Stimulated activated CD4-positive, alpha-beta T cell treated with anti-CD3 and anti-CD28 coated beads, Interleukin-12 subunit alpha, Interleukin-12 subunit beta, amount 100 ng/mL, for 24 hours (primary cell): ENCODE measurements around the gene SUPT4H1.

ENCODE experiments used
- DNase-seq, 2 experiments: peaks; one replicate each; pipeline ENCODE4 v3.0.0-alpha.2; 2020; ENCODE audit warnings: low read depth in 2 of 2

Gene SUPT4H1

GRCh38 chr17:58329035-58329809 is 22.8 kb downstream of the SUPT4H1 start:
- DNase-seq = peak; percentile 84 to 89

- DNase-seq = peak; percentile 81 to 89
Observed at GRCh38 chr17:58328195-58329034, 23.6 kb downstream of the SUPT4H1 start, which contains the start of gene TSPOAP1. Gene TSPOAP1, minus strand, starts transcription at chr17:58328795. Its CDS starts 875 bp downstream, at chr17:58327920.

GRCh38 chr17:58327363-58328194 is 24.4 kb downstream of the SUPT4H1 start:
- DNase-seq = peak in 1 of 2 experiments; percentile 67

GRCh38 chr17:58326609-58327362 is 25.2 kb downstream of the SUPT4H1 start:
- DNase-seq = peak in 1 of 2 experiments; percentile 33

DNA sequence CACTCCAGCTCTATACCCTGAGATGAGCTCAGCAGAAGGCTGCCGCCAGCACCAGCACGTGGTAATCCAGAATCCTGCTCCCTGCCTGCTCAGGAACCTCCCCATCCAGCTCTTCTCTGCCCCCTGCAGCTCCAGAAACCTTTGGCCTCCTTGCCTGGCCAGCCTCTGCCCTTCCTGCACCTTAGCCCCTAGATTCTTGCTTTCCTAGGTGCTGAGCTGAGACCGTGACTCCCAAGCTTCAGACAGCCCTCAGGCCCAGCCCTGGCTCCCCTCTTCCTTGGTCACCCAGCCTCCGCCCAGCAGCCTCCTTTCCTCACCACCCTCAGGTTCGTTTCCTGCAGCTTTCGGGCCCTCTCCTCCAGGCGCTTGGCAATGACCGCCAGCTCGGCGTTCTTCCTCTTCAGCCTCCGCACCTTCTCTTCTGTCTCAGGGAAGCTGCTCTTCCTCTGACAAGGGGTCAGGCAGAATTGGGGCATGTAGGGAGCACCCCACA is 26.0 kb downstream of the SUPT4H1 start:
- DNase-seq = no peak

DNA sequence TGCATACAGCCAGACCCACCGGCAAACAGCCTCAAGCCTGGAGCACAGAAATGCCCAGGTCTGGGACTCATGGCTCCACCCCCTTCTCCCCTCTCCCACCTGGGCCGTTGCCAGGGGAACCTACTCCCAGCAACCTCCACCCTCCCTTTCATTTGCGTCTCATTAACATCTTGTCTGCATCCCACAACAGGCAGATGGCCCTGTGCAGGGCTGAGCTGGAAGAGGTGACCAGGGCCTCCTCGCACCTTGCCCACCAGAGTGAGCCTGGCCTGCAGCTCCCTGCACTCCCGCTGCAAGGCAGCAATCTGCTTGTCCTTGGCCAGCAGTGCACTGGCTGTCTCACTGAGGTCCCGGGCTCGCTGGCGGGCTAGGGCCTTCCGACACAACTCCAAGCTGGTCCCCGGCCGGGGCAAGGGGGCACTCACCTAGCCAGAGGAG is 26.7 kb downstream of the SUPT4H1 start:
- no peak for DNase-seq

DNA sequence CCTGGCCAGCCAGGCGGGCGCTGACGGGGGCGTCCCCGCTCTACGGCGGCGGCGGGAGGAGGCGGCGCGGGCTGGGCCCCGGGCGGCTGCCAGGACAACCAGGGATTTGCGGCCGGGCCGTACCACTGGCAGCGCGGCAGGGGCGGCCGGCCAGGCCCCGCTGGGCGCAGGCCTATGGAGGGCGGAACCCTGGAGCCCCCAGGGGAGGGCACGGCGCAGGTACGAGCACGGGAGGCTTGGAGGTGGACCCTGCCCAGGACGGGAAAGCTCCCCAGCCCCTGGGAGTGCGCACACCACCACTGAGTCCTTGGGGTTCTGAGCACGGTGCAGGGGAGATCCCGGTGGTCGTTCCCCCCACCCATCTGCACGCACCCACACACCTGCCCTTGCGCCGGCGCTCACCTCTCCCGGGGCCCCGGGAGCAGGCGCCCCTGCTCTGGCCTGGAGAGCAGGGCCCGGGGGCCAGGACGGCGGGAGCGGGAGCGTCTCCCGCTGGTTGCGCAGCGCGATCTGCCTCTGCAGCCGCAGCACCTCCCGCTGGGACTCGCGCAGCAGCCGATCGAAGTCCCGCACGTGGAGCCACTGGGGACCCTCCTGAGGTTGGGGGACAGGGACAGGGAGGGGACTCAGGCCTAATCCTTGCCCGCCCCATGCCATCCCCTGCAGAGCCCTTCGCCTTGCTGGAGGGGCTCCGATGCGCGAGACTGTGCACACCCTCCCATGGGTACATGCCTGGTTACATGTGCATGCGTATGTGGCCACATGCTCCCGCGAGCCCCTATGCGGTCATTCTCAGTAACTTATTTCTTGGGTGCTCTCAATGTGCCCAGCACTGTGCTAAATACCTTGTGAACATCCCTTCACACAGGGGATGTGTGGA is 27.4 kb downstream of the SUPT4H1 start:
- no peak for DNase-seq

DNA sequence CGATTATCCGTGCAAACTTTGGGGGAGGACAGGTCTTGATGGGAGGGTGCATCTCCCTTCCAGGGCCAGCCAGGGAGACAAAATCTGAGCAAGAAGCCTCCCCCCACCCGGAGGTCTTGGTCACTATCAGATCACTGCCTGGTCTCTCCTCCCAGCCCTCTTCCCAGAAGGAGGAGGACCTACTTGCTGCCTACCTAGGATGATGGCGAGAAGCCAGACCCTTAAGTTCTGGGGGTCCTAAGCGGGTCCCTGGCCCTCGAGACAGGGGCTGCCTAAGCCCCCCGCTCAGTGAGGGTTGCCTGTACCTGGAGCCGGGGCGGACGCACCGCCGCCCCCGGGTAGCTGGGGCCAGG is 28.0 kb downstream of the SUPT4H1 start:
- DNase-seq = no peak

DNA sequence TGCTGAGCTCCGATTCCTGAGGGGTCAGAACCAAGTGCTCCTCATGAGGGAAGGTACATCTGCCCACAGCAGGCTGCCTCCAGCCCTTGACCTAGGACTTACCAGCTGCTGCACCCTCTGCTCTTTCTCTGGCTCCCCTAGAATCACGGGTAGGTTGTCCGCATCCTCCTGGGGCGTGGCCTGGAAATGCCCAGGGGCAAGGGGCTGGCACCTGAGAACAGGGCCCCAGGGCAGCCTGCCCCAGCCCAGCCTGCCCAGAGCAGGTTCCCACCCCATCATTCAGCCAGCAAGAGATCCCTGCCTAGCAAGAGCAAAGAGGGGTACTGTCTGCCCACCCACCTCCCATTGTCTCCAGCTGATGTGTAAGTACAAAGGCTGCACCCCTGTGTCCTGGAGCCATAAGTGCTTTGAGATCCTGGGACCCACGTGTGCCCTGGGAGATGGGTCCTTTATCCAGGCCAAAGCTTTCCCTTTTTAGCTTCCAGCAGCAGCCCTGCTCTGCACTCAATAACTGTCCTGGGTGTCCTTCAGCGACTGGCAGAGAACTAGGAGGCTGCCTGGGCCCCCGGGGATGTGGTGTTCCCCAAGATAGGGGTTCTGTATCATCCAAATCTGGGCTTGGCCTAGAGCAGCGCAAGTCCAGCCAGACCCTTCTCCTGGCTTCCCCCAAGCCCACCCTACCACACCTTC is 28.5 kb downstream of the SUPT4H1 start:
- DNase-seq = no peak

DNA sequence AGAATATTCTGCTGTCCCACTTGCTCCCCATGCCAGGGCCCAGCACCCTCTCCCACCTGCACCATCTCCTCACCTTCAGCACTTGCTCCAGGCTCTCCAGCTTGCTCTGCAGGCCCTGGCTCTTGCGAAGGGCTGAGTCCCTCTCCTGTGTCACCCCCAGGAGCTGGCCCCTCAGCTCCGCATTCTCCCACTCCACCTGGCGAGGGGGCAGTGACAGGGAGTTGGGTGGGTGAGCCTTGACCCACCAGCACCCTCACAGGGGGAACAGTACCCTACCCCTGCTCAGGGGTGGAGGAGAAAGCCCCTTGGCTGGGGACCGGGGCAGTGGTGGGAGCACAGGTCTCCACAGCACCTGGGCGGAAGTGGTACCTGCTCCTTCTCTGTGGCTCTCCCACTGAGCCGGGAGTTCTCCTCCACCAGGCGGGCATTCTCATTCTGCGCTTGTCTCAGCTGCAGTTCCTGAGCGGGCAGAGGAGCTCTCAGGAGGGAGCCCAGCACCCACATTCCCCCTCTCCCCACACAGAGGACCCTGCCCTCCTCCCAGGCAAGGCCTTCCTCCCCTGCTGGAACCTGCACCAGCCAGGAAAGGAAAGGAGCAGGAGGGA is 29.3 kb downstream of the SUPT4H1 start:
- no peak for DNase-seq

DNA sequence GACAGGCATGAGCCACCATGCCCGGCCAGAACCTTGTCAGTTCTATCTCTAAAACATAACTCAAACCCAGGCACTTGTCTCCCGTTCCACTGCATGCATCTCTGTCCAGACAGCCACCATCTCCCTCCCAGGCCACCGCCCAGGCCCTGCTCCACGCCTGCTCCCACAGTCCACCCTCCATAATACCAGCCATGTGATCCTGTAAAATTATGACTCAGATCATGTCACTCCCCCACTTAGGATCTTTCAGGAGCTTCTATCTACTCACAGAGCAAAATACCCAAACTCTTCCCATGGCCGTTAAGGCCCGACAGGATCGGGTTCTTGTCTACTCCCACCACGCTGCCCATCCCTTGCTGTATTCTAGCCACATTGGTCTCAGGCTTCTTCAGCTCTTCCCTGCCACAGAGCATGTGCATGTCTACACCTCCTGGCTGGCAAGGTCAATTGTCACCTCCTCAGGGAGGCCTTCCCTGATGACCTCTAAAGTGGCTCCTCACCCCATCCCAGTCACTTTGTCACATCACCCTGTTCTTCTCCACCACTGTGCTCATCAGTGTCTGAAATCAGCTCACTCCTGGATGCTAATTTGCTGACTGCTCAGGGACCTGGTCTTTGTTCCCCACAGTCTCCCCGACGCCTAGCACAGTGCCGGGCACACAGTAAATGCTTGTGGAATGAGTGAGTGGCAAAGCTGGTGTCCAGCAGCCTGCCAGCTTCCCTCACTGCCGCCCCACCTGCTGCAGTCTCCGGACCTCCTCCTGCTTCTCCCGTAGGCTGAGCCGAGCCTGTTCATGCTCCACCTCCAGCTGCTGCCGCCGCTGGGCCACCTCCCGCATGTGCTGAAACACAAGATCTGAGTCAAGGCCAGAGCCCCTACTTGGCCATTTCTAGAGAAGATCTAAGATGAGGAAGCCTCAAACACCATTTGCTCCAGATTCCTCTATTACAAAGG is 30.2 kb downstream of the SUPT4H1 start:
- no peak for DNase-seq

DNA sequence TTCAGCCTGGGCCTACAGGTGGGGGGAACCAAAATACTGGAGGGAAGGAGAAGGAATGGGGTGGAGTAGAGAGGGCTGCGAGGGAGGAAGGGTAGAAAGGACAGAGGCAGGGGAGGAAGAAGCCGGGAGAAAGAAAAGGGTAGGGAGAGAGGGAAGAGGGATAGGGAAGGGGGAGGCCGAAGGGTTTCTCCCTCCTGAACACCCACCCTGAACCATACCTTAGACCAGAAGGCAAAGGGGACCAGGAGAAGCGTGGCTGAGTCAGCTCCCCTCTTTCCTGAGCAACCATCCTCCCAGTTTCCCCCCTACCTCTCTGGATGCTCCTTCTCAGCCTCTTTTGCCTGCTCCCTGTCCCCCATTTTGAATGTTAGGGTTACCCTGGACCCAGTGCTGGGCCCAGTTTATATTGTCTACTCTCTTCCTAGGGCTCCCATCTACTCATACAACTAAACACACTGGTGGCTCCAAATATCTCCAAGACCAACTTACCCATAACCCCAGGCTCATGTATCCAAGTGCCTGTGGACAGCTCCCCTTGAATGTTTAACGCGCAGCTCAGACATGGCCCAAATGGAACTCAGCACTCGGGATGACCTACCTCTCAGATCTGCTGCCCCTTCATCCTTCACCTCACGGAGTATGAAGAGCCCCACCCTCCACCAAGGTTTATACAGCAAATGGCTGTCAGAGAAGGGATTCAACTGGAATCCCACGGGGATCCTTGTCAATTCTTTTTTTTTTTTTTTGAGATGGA is 31.3 kb downstream of the SUPT4H1 start:
- no peak for DNase-seq

GRCh38 chr17:58320163-58320558 is 31.8 kb downstream of the SUPT4H1 start:
- no peak for DNase-seq

DNA sequence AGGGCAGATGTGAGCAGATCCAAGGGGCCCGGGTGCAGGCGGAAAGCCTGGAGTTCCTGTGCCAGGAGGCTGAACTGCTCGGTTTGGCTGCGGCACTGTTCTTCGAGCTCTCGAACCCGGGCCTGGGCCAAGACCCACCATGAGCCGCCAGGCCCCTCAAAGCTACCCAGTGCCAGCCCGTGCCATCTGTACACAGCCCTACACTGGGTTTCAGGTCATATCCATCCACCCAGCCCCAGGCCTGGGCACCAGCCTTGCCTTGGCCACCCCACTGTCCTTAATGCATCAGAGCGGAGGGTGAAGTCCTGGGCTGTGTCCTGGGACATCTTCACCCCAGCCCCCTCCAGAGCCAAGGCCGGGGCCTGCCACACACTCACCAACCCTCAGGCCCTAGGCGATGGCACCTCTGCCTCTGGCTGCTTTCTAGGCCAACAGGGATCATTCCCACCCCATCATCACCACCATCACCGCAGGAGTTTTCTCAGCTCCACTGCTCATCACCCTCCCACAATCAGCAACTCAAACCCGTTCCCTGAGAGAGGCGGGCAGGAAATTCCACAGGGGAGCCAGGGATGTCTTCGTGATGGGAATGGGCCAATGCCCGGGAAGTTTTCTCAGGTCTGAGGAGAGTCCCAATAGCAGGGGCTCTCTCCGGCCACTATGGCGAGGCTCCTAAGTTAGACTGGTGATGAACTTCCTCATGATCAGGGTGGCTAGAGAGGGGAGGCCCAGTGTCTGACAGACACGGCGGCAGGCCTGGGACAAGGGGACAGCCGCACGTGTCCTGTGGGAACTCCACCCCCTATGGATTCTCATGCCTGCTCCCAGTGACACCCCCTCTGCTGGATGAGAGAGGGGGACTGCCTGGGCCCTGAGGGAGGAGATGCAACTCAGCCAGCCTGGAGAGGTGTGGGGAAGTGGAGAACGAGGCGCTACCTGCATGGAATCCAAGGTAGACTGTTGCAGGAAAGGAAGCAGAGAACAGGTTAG is 32.5 kb downstream of the SUPT4H1 start:
- DNase-seq = no peak

DNA sequence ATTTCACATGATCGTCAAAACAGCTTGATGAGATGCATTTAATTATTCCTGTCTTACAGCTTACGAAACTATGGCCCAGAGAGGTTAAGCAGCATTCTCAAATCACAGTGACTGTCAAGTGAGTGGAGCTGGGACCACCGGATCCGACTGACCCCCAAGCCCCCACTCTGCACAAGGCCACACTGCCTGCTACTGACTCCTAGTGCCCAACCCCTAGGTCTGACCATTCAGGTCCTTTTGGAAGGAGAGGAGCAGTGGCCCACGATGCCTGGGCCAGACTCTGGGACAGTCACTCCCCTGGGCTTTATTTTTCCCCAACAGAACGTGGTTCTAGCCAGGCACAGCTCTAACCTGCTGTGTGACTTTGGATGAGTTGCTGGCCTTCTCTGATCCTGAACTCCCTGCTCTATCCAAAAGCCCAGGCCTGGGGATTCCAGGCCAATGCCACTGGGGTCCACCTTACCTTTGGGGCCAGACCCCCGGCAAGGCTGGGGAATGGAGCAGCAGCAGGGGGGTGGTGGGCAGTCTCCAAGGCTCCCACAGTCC is 33.3 kb downstream of the SUPT4H1 start:
- DNase-seq = no peak

DNA sequence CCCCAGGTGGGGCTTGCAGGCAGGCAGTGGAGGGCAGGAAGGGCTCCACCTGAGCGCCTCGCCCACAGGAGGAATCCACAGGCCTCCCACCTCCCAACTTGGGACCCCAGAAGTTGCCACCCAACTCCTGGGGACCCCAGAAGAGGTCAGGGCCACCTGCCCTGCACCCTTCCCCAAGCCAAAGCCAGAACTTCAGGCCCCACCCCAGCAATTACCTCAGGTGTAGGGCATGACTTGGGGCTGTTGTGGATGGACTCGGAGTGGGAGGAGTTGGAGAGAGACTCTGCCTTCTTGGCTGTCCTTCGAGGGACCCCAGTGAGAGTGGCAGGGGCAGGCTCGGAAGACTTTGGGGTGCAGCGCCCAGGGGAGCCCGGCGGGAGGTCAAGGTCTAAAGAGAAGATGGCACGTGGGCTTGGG is 33.9 kb downstream of the SUPT4H1 start:
- DNase-seq = no peak
